IMR-90 (cell line): Measurements from ENCODE around the gene SPPL3. TPM values are rescaled to one million over a fixed set of nuclear protein-coding genes. Genes with fewer than 3 reads are reported as not detected.

Experiments
- ATAC-seq: fragments of 200-7000 bp; cut with Tn5 transposase; 2 replicates; pipeline ENCODE4 v1.9.1; 2020; ENCODE audit warnings: low read depth, mild to moderate bottlenecking, moderate library complexity
- BruUV-seq: library from RNA; stranded (reverse); fragments of 400-500 nt; replicated peaks from 2 replicates; lab custom pipeline; 2021; lab: Mats Ljungman, UMichigan
- CTCF ChIA-PET: fragments of 300-600 bp; formaldehyde crosslinking; extraction: SDS; loops from one replicate; lab custom pipeline; 2021; ENCODE audit warnings: antibody characterized with exemption; lab: Yijun Ruan, JAX
- POLR2A ChIA-PET: fragments of 300-600 bp; sonication (Branson Sonifier 250); formaldehyde crosslinking; loops from one replicate; lab custom pipeline; 2022; ENCODE audit warnings: antibody characterized with exemption; ENCODE audit not compliant: unreplicated experiment; lab: Charles Lee
- DNase-seq: peaks from one replicate; pipeline ENCODE4 v3.0.0; 2013
- H2AFZ ChIP-seq: replicated peaks from 2 replicates; pipeline ENCODE3; 2013; ENCODE audit warnings: low read length, mild to moderate bottlenecking; ENCODE audit not compliant: poor library complexity
- H2AK5ac ChIP-seq: 2 replicates; pipeline ENCODE4 v1.6.1; 2013; ENCODE audit warnings: low read depth, low read length, inconsistent platforms
- H2AK9ac ChIP-seq: replicated peaks from 2 replicates; pipeline ENCODE3; 2013; ENCODE audit warnings: mild to moderate bottlenecking, low read depth, low read length, moderate library complexity; ENCODE audit not compliant: poor library complexity
- H2BK120ac ChIP-seq: 2 replicates; pipeline ENCODE4 v1.6.1; 2013; ENCODE audit warnings: low read depth, low read length, inconsistent platforms
- H2BK15ac ChIP-seq: 3 replicates; pipeline ENCODE4 v1.6.1; 2013; ENCODE audit warnings: low read depth, low read length, inconsistent platforms
- H2BK20ac ChIP-seq: 2 replicates; pipeline ENCODE4 v1.6.1; 2013; ENCODE audit warnings: low read depth, mild to moderate bottlenecking, inconsistent platforms, low read length, moderate library complexity
- H2BK5ac ChIP-seq: 2 replicates; pipeline ENCODE4 v1.6.1; 2013; ENCODE audit warnings: mild to moderate bottlenecking, low read depth, low read length, inconsistent platforms; ENCODE audit not compliant: poor library complexity, severe bottlenecking
- H3K14ac ChIP-seq: replicated peaks from 2 replicates; pipeline ENCODE4 v1.6.1; 2013; ENCODE audit warnings: low read depth, low read length, inconsistent platforms
- H3K18ac ChIP-seq: 2 replicates; pipeline ENCODE4 v1.6.1; 2013; ENCODE audit warnings: low read depth, low read length, control low read depth
- H3K23ac ChIP-seq: 2 replicates; pipeline ENCODE4 v1.6.1; 2013; ENCODE audit warnings: low read depth, low read length, inconsistent platforms
- H3K27ac ChIP-seq: 2 replicates; pipeline ENCODE4 v1.5.1; 2013; ENCODE audit warnings: mild to moderate bottlenecking, control low read depth, low read length; ENCODE audit not compliant: insufficient read depth
- H3K27me3 ChIP-seq: 2 replicates; pipeline ENCODE4 v1.6.1; 2013; ENCODE audit warnings: low read length; ENCODE audit not compliant: control insufficient read depth, insufficient read depth
- H3K36me3 ChIP-seq: 2 replicates; pipeline ENCODE4 v1.6.1; 2013; ENCODE audit warnings: low read length, mixed read lengths; ENCODE audit not compliant: control insufficient read depth, insufficient read depth
- H3K4ac ChIP-seq: 2 replicates; pipeline ENCODE4 v1.6.1; 2013; ENCODE audit warnings: low read depth, low read length, inconsistent platforms
- H3K4me1 ChIP-seq: 2 replicates; pipeline ENCODE4 v1.6.1; 2013; ENCODE audit warnings: low read length, mixed read lengths; ENCODE audit not compliant: control insufficient read depth, insufficient read depth
- H3K4me2 ChIP-seq: 2 replicates; pipeline ENCODE4 v1.6.1; 2013; ENCODE audit warnings: low read depth, mild to moderate bottlenecking, control low read depth, low read length, moderate library complexity
- H3K4me3 ChIP-seq: 2 replicates; pipeline ENCODE4 v1.5.1; 2013; ENCODE audit warnings: low read depth, mild to moderate bottlenecking, control low read depth, low read length, moderate library complexity; ENCODE audit not compliant: insufficient read depth
- H3K56ac ChIP-seq: 2 replicates; pipeline ENCODE4 v1.6.1; 2013; ENCODE audit warnings: low read length, inconsistent platforms; ENCODE audit not compliant: insufficient read depth; ENCODE audit errors: extremely low read depth
- H3K79me1 ChIP-seq, 2 experiments: 2 replicates each; pipeline ENCODE4 v1.6.1; 2013; ENCODE audit warnings: low read length in 2 of 2, inconsistent platforms in 1 of 2, low read depth in 1 of 2
- H3K9ac ChIP-seq: 2 replicates; pipeline ENCODE4 v1.6.1; 2013; ENCODE audit warnings: low read depth, low read length, control low read depth
- H3K9me1 ChIP-seq: 2 replicates; pipeline ENCODE4 v1.6.1; 2013; ENCODE audit warnings: low read length, inconsistent platforms; ENCODE audit not compliant: insufficient read depth
- H3K9me3 ChIP-seq: 2 replicates; pipeline ENCODE4 v1.6.1; 2013; ENCODE audit warnings: low read length; ENCODE audit not compliant: control insufficient read depth, insufficient read depth
- H4K20me1 ChIP-seq: 2 replicates; pipeline ENCODE4 v1.6.1; 2013; ENCODE audit warnings: low read length, inconsistent platforms; ENCODE audit not compliant: insufficient read depth
- H4K5ac ChIP-seq: 2 replicates; pipeline ENCODE4 v1.6.1; 2013; ENCODE audit warnings: mild to moderate bottlenecking, low read depth, low read length, control low read depth
- H4K8ac ChIP-seq, 2 experiments: 2 replicates each; pipeline ENCODE4 v1.6.1; 2013; ENCODE audit warnings: low read depth in 2 of 2, low read length in 2 of 2, control low read depth in 1 of 2, inconsistent platforms in 1 of 2
- H4K91ac ChIP-seq: 2 replicates; pipeline ENCODE4 v1.6.1; 2013; ENCODE audit warnings: low read depth, low read length, inconsistent platforms; ENCODE audit not compliant: insufficient read depth
- NFE2L2 ChIP-seq: fragments of 150-350 bp; IDR thresholded peaks from 2 replicates; pipeline ENCODE4 v1.6.1; 2016; ENCODE audit warnings: low read depth, mild to moderate bottlenecking, low read length
- WGBS, 2 experiments: methylation state at CpG; one replicate each; pipeline versions ENCODE4 v1.1.5 to v1.1.7; 2013; ENCODE audit warnings: missing lambda C conversion rate in 2 of 2; ENCODE audit not compliant: insufficient read length in 1 of 2; ENCODE audit errors: extremely low coverage in 2 of 2; 5-methylcytosine and 5-hydroxymethylcytosine counted together
- dilution Hi-C: fragments of 300-500 bp; cut with HindIII; formaldehyde crosslinking; loops from one replicate; pipeline ENCODE4 v1.14.3; 2018; ENCODE audit warnings: low sequenced_read_pairs; ENCODE audit not compliant: unreplicated experiment
- in situ Hi-C: fragments of 300-500 bp; cut with MboI; formaldehyde crosslinking; loops from 3 replicates; pipeline ENCODE4 v1.14.3; 2019; ENCODE audit warnings: low sequenced_read_pairs, inconsistent platforms, mixed read lengths
- intact Hi-C: fragments of 100-400 bp; cut with micrococcal nuclease; formaldehyde crosslinking; loops from 2 replicates; pipeline ENCODE4 v1.10.0; 2022
- polyA plus RNA-seq, 3 experiments: library from polyadenylated mRNA; depleted of rRNA; stranded (reverse); fragments of >200 nt; gene quantifications; 2 replicates each; pipeline ENCODE4 v1.2.3, GENCODE V29; 2012; ENCODE audit warnings: low replicate concordance in 1 of 3
- total RNA-seq: library from RNA; depleted of rRNA; stranded (reverse); fragments of >200 nt; gene quantifications from 2 replicates; pipeline ENCODE4 v1.2.3, GENCODE V29; 2012

The SPPL3 gene
- total and polyA plus RNA-seq, 2 of the 4 experiments (the other 2 are of a cell fraction), result 1.6 to 18.0 TPM

DNA sequence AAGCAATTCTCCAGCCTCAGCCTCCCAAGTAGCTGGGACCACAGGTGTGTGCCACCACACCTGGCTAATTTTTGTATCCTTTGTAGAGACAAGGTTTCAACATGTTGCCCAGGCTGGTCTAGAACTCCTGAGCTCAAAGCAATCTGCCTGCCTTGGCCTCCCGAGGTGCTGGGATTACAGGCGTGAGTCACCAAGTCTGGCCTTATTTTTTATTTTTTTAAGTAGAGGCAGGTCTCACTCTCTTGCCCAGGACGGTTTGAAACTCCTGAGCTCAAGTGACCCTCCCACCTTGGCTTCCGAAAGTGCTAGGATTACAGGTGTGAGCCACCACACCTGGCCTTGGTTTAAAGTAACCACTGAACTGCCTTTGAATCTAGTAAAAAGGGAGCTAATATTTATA is 56.8 kb downstream of the SPPL3 start:
- Histone ChIP-seq H3K23ac (no peak overlapping the region), H3K56ac (no peak overlapping the region), H3K14ac (no peak overlapping the region), H2AK5ac (no peak overlapping the region), H3K36me3 (peaks cover 3% of the 10 kb centered on the region), H3K27me3 (no peaks in the 10 kb centered on the region), H3K27ac (no peak overlapping the region), H2BK20ac (no peak overlapping the region), H3K4me3 (no peak overlapping the region), H3K9ac (no peak overlapping the region), H2AK9ac (no peak overlapping the region), H3K4ac (no peak overlapping the region), H3K18ac (no peak overlapping the region), H2BK15ac (no peak overlapping the region), H3K4me1 (peaks cover 15% of the 10 kb centered on the region), H4K20me1 (peaks cover 70% of the 10 kb centered on the region), H2BK5ac (no peak overlapping the region), H2BK120ac (no peak overlapping the region), H3K9me1 (peaks cover 9% of the 10 kb centered on the region; the same call in 1 of the 2 replicates), H4K91ac (no peak overlapping the region), H4K8ac (no peak overlapping the region), H3K4me2 (no peak overlapping the region), H3K79me1 (peaks cover 37 to 82% of the 10 kb centered on the region in 2 experiments), H4K5ac (no peak overlapping the region), H3K9me3 (no peaks in the 10 kb centered on the region), H2AFZ (no peak overlapping the region)
- intact Hi-C loops, result loop anchor here (5.0 kb wide), 1 partner anchor 40 kb away; no protein-coding TSS in a partner anchor
- WGBS, 2 experiments, result no CpG with 5 or more reads among the region's 4 CpGs
- no peak for TF ChIP-seq NFE2L2
- ATAC-seq (no peak), DNase-seq (no peak)
- CTCF ChIA-PET, result interaction anchor here (1.6 kb wide), 1 partner anchor 12 kb away, joined by 3 read pairs; no protein-coding TSS in a partner anchor
- in situ Hi-C loops, result no loop called here
- dilution Hi-C loops, result no loop called here
- POLR2A ChIA-PET, result no interaction called here
- BruUV-seq, result no TSS peak
